ENCODE measurements around the gene NHEJ1. TPM values are rescaled to one million over a fixed set of nuclear protein-coding genes. Genes with fewer than 3 reads are reported as not detected.

The NHEJ1 gene
- total RNA-seq, 1 donor: 21.7 TPM

DNA sequence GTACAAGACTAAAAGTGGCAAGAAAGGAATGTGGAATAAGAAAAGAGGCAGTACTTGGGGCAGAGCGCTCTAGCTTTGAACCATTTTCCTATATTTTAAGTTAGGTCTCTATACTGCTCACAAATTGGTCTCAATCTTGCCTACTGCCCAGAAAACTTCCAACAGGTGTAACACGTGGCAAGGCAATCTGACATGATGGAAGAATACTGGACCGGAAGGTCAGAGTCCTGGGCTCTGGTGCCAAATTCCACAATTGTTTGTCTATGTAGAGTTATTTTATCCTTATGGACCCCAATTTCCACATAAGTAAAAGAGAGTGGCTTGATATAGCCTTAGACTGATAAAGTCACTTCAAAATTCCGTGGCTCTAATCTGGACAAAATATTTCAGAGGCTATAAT lies 28.9 kb downstream of the NHEJ1 start:
- Histone ChIP-seq H3K36me3 (ENCODE audit: insufficient read depth, low read length) (no peaks in the 10 kb centered on the region), H3K79me2 (ENCODE audit: insufficient read depth, low read length) (no peaks in the 10 kb centered on the region), H3K4me2 (ENCODE audit: insufficient read depth, low read length) (no peak overlapping the region)

DNA sequence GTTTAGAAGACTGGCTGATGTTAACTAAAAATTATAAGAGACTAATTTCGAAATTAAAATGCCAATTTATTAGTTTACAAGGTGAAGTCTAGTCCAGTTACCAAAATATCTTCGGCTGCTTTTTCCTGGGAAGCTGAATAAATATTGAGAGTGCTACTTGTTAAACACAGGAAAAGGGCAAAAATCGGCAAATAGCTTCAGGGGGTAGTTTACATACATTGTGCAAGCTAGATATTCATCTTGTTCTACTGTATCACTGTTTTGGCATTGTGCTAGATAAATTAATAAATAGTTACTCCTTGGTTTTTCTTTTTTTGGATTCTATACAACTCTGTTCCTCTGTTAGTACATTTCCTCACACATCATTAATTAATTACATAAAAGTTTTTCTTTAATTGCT lies 29.3 kb downstream of the NHEJ1 start:
- no peaks in the 10 kb centered on the region for H3K79me2 ChIP-seq (ENCODE audit: insufficient read depth, low read length)
- no peak for DNase-seq (ENCODE audit: insufficient read length, low spot score, missing footprints)
- H3K27ac ChIP-seq (ENCODE audit: low read depth, low read length): no peak overlapping the region
- no peak overlapping the region for H2AFZ ChIP-seq (ENCODE audit: low read length)
- no peak overlapping the region for H3K4me2 ChIP-seq (ENCODE audit: insufficient read depth, low read length)
- H3K9me3 ChIP-seq (ENCODE audit: low read depth, low read length): no peaks in the 10 kb centered on the region
- TF ChIP-seq, protein P1, sequence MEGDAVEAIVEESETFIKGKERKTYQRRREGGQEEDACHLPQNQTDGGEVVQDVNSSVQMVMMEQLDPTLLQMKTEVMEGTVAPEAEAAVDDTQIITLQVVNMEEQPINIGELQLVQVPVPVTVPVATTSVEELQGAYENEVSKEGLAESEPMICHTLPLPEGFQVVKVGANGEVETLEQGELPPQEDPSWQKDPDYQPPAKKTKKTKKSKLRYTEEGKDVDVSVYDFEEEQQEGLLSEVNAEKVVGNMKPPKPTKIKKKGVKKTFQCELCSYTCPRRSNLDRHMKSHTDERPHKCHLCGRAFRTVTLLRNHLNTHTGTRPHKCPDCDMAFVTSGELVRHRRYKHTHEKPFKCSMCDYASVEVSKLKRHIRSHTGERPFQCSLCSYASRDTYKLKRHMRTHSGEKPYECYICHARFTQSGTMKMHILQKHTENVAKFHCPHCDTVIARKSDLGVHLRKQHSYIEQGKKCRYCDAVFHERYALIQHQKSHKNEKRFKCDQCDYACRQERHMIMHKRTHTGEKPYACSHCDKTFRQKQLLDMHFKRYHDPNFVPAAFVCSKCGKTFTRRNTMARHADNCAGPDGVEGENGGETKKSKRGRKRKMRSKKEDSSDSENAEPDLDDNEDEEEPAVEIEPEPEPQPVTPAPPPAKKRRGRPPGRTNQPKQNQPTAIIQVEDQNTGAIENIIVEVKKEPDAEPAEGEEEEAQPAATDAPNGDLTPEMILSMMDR (IDR thresholded peaks at IDR 0.05; ENCODE audit: extremely low read depth, low read depth, low read length): no peak
- H3K36me3 ChIP-seq (ENCODE audit: insufficient read depth, low read length): no peaks in the 10 kb centered on the region
- H3K4me1 ChIP-seq (ENCODE audit: insufficient read depth, low read length): no peaks in the 10 kb centered on the region
- peaks cover 4% of the 10 kb centered on the region for H4K20me1 ChIP-seq (ENCODE audit: insufficient read depth, low read length)
- H3K27me3 ChIP-seq (ENCODE audit: insufficient read depth, low read length): no peaks in the 10 kb centered on the region
- no peak overlapping the region for H3K4me3 ChIP-seq (ENCODE audit: insufficient read depth, low read length)

More for the DNA sequence above, 28.9 kb downstream of the NHEJ1 start:
- Histone ChIP-seq H3K4me1 (ENCODE audit: insufficient read depth, low read length) (no peaks in the 10 kb centered on the region), H3K4me3 (ENCODE audit: insufficient read depth, low read length) (no peak overlapping the region), H3K27me3 (ENCODE audit: insufficient read depth, low read length) (no peaks in the 10 kb centered on the region), H3K27ac (ENCODE audit: low read depth, low read length) (no peak overlapping the region), H3K9me3 (ENCODE audit: low read depth, low read length) (no peaks in the 10 kb centered on the region), H4K20me1 (ENCODE audit: insufficient read depth, low read length) (peaks cover 4% of the 10 kb centered on the region), H2AFZ (ENCODE audit: low read length) (no peak overlapping the region)
- DNase-seq (ENCODE audit: insufficient read length, low spot score, missing footprints): no peak
- TF ChIP-seq, protein P1 (IDR thresholded peaks at IDR 0.05; ENCODE audit: extremely low read depth, low read depth, low read length): no peak

- TF ChIP-seq, protein P1 (IDR thresholded peaks at IDR 0.05; ENCODE audit: extremely low read depth, low read depth, low read length): no peak
- Histone ChIP-seq H3K9me3 (ENCODE audit: low read depth, low read length) (no peaks in the 10 kb centered on the region), H3K27ac (ENCODE audit: low read depth, low read length) (no peak overlapping the region), H3K4me1 (ENCODE audit: insufficient read depth, low read length) (peaks cover 16% of the 10 kb centered on the region), H3K4me3 (ENCODE audit: insufficient read depth, low read length) (no peak overlapping the region), H3K36me3 (ENCODE audit: insufficient read depth, low read length) (no peaks in the 10 kb centered on the region), H3K4me2 (ENCODE audit: insufficient read depth, low read length) (no peak overlapping the region), H4K20me1 (ENCODE audit: insufficient read depth, low read length) (peaks cover 10% of the 10 kb centered on the region), H2AFZ (ENCODE audit: low read length) (no peak overlapping the region), H3K79me2 (ENCODE audit: insufficient read depth, low read length) (no peaks in the 10 kb centered on the region), H3K27me3 (ENCODE audit: insufficient read depth, low read length) (no peaks in the 10 kb centered on the region)
- no peak for DNase-seq (ENCODE audit: insufficient read length, low spot score, missing footprints)
These were observed 31.0 kb downstream of the NHEJ1 start for GRCh38 chr2:219129589-219129988.

- no peak overlapping the region for H3K27ac ChIP-seq (ENCODE audit: low read depth, low read length)
- peaks cover 24% of the 10 kb centered on the region for H3K4me1 ChIP-seq (ENCODE audit: insufficient read depth, low read length)
- no peak overlapping the region for H3K4me2 ChIP-seq (ENCODE audit: insufficient read depth, low read length)
- DNase-seq (ENCODE audit: insufficient read length, low spot score, missing footprints): no peak
- H3K27me3 ChIP-seq (ENCODE audit: insufficient read depth, low read length): no peaks in the 10 kb centered on the region
- TF ChIP-seq, protein P1 (IDR thresholded peaks at IDR 0.05; ENCODE audit: extremely low read depth, low read depth, low read length): no peak
- H3K36me3 ChIP-seq (ENCODE audit: insufficient read depth, low read length): no peaks in the 10 kb centered on the region
- H2AFZ ChIP-seq (ENCODE audit: low read length): no peak overlapping the region
- no peaks in the 10 kb centered on the region for H3K79me2 ChIP-seq (ENCODE audit: insufficient read depth, low read length)
- H3K4me3 ChIP-seq (ENCODE audit: insufficient read depth, low read length): no peak overlapping the region
- H3K9me3 ChIP-seq (ENCODE audit: low read depth, low read length): no peaks in the 10 kb centered on the region
- peaks cover 9% of the 10 kb centered on the region for H4K20me1 ChIP-seq (ENCODE audit: insufficient read depth, low read length)
These were observed 32.2 kb downstream of the NHEJ1 start for GRCh38 chr2:219128396-219128795.

Data from osteoblast (primary cell).